ENCODE results near the gene CFAP210.

Gene CFAP210

GRCh38 chr2:169734169-169734847, 40.1 kb upstream of the CFAP210 start:
- H3K36me3 ChIP-seq (replicated peaks; ENCODE audit: insufficient read depth, low read length): no peaks in the 10 kb centered on the region
- DNase-seq: no peak
- peak overlapping the region; percentile 62; the same call in 1 of the 2 replicates for H3K4me3 ChIP-seq (ENCODE audit: low read length)
- no peaks in the 10 kb centered on the region for H4K20me1 ChIP-seq (ENCODE audit: insufficient read depth, low read length)
- H3K4me1 ChIP-seq (ENCODE audit: low read length): no peaks in the 10 kb centered on the region
- no peak overlapping the region; the same call in 1 of the 2 replicates for H3K9ac ChIP-seq (ENCODE audit: low read length)
- no peak overlapping the region for H3K27ac ChIP-seq (ENCODE audit: low read length)
- no peaks in the 10 kb centered on the region for H3K9me3 ChIP-seq (replicated peaks; ENCODE audit: insufficient read depth, low read length)
- no peaks in the 10 kb centered on the region for H3F3A ChIP-seq (ENCODE audit: insufficient read depth, low read length)
- H3K9me2 ChIP-seq (replicated peaks; ENCODE audit: insufficient read depth, low read length): no peaks in the 10 kb centered on the region
- H2AFZ ChIP-seq (ENCODE audit: low read length): peak overlapping the region; percentile 77
- H3K27me3 ChIP-seq (replicated peaks; ENCODE audit: insufficient read depth, low read length): no peaks in the 10 kb centered on the region
- TF ChIP-seq, protein P1, sequence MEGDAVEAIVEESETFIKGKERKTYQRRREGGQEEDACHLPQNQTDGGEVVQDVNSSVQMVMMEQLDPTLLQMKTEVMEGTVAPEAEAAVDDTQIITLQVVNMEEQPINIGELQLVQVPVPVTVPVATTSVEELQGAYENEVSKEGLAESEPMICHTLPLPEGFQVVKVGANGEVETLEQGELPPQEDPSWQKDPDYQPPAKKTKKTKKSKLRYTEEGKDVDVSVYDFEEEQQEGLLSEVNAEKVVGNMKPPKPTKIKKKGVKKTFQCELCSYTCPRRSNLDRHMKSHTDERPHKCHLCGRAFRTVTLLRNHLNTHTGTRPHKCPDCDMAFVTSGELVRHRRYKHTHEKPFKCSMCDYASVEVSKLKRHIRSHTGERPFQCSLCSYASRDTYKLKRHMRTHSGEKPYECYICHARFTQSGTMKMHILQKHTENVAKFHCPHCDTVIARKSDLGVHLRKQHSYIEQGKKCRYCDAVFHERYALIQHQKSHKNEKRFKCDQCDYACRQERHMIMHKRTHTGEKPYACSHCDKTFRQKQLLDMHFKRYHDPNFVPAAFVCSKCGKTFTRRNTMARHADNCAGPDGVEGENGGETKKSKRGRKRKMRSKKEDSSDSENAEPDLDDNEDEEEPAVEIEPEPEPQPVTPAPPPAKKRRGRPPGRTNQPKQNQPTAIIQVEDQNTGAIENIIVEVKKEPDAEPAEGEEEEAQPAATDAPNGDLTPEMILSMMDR (IDR thresholded peaks at IDR 0.05; ENCODE audit: low read length): no peak
- TF ChIP-seq EZH2 (optimal IDR thresholded peaks at IDR 0.05; ENCODE audit: low read depth, low read length) (no peak), EZH2phosphoT487 (IDR thresholded peaks at IDR 0.05; ENCODE audit: low read length) (no peak)
- H3K79me2 ChIP-seq (ENCODE audit: low read length): no peaks in the 10 kb centered on the region
- H3K4me2 ChIP-seq (ENCODE audit: low read depth, low read length): peak overlapping the region; percentile 89

- Histone ChIP-seq H4K20me1 (ENCODE audit: insufficient read depth, low read length) (no peaks in the 10 kb centered on the region), H3K27me3 (replicated peaks; ENCODE audit: insufficient read depth, low read length) (no peaks in the 10 kb centered on the region), H3K9ac (ENCODE audit: low read length) (no peak overlapping the region), H3K9me3 (replicated peaks; ENCODE audit: insufficient read depth, low read length) (no peaks in the 10 kb centered on the region), H3F3A (ENCODE audit: insufficient read depth, low read length) (no peaks in the 10 kb centered on the region), H3K79me2 (ENCODE audit: low read length) (no peaks in the 10 kb centered on the region), H3K4me3 (ENCODE audit: low read length) (no peak overlapping the region), H2AFZ (ENCODE audit: low read length) (peak overlapping the region; percentile 78), H3K27ac (ENCODE audit: low read length) (no peak overlapping the region), H3K36me3 (replicated peaks; ENCODE audit: insufficient read depth, low read length) (no peaks in the 10 kb centered on the region), H3K4me1 (ENCODE audit: low read length) (no peaks in the 10 kb centered on the region), H3K9me2 (replicated peaks; ENCODE audit: insufficient read depth, low read length) (no peaks in the 10 kb centered on the region), H3K4me2 (ENCODE audit: low read depth, low read length) (peak overlapping the region; percentile 69; the same call in 1 of the 2 replicates)
- no peak for DNase-seq
- TF ChIP-seq, protein P1 (IDR thresholded peaks at IDR 0.05; ENCODE audit: low read length): no peak
- TF ChIP-seq EZH2phosphoT487 (IDR thresholded peaks at IDR 0.05; ENCODE audit: low read length) (no peak), EZH2 (optimal IDR thresholded peaks at IDR 0.05; ENCODE audit: low read depth, low read length) (no peak)
Measured at GRCh38 chr2:169732583-169733358, 38.6 kb upstream of the CFAP210 start.

DNA sequence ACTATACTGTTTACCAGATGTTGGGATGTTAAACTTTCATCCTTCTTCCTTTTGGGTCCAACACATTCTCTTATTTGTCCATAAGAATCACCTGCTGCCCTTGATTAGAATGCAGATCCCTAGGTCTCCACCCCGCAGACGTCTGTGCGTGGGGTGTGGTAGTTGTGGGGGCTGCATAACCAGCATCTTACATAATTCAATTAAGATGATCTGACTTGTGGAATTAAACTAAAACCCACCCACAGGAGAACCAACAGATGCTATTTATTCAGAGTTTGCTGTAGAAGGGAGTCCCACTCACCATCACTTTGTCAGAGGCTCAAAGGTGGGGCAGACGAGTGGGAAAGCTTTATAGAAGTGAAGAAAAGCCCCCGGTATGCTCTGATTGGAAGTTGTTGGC, 37.9 kb upstream of the CFAP210 start:
- H3K36me3 ChIP-seq (replicated peaks; ENCODE audit: insufficient read depth, low read length): no peaks in the 10 kb centered on the region
- H3K9ac ChIP-seq (ENCODE audit: low read length): no peak overlapping the region
- TF ChIP-seq EZH2 (optimal IDR thresholded peaks at IDR 0.05; ENCODE audit: low read depth, low read length): no peak
- TF ChIP-seq, protein P1 (IDR thresholded peaks at IDR 0.05; ENCODE audit: low read length): no peak
- H3K4me2 ChIP-seq (ENCODE audit: low read depth, low read length): no peak overlapping the region
- no peak overlapping the region for H3K4me3 ChIP-seq (ENCODE audit: low read length)
- H3K9me3 ChIP-seq (replicated peaks; ENCODE audit: insufficient read depth, low read length): no peaks in the 10 kb centered on the region
- H3F3A ChIP-seq (ENCODE audit: insufficient read depth, low read length): no peaks in the 10 kb centered on the region
- DNase-seq: no peak
- no peaks in the 10 kb centered on the region for H3K79me2 ChIP-seq (ENCODE audit: low read length)
- H4K20me1 ChIP-seq (ENCODE audit: insufficient read depth, low read length): no peaks in the 10 kb centered on the region
- no peaks in the 10 kb centered on the region for H3K4me1 ChIP-seq (ENCODE audit: low read length)
- no peaks in the 10 kb centered on the region for H3K9me2 ChIP-seq (replicated peaks; ENCODE audit: insufficient read depth, low read length)
- H3K27ac ChIP-seq (ENCODE audit: low read length): no peak overlapping the region
- no peak overlapping the region for H2AFZ ChIP-seq (ENCODE audit: low read length)
- no peaks in the 10 kb centered on the region for H3K27me3 ChIP-seq (replicated peaks; ENCODE audit: insufficient read depth, low read length)

All from MM.1S (cell line).